IMR-90 (cell line): Measurements from ENCODE around the gene ACAA2. TPM values are rescaled to one million over a fixed set of nuclear protein-coding genes. Genes with fewer than 3 reads are reported as not detected.
"Not testable (repeated sequence)": the region's sequence is repeated elsewhere in the genome, so short reads cannot be mapped to it uniquely, and the experiment has no call there.

Experiments used
- ATAC-seq: fragments of 200-7000 bp; cut with Tn5 transposase; 2 replicates; pipeline ENCODE4 v1.9.1; 2020; ENCODE audit warnings: low read depth, mild to moderate bottlenecking, moderate library complexity
- BruUV-seq: library from RNA; stranded (reverse); fragments of 400-500 nt; replicated peaks from 2 replicates; lab custom pipeline; 2021; lab: Mats Ljungman, UMichigan
- CTCF ChIA-PET: fragments of 300-600 bp; formaldehyde crosslinking; extraction: SDS; loops from one replicate; lab custom pipeline; 2021; ENCODE audit warnings: antibody characterized with exemption; lab: Yijun Ruan, JAX
- POLR2A ChIA-PET: fragments of 300-600 bp; sonication (Branson Sonifier 250); formaldehyde crosslinking; loops from one replicate; lab custom pipeline; 2022; ENCODE audit warnings: antibody characterized with exemption; ENCODE audit not compliant: unreplicated experiment; lab: Charles Lee
- DNase-seq: peaks from one replicate; pipeline ENCODE4 v3.0.0; 2013
- H2AFZ ChIP-seq: replicated peaks from 2 replicates; pipeline ENCODE3; 2013; ENCODE audit warnings: low read length, mild to moderate bottlenecking; ENCODE audit not compliant: poor library complexity
- H2AK5ac ChIP-seq: 2 replicates; pipeline ENCODE4 v1.6.1; 2013; ENCODE audit warnings: low read depth, low read length, inconsistent platforms
- H2AK9ac ChIP-seq: replicated peaks from 2 replicates; pipeline ENCODE3; 2013; ENCODE audit warnings: mild to moderate bottlenecking, low read depth, low read length, moderate library complexity; ENCODE audit not compliant: poor library complexity
- H2BK120ac ChIP-seq: 2 replicates; pipeline ENCODE4 v1.6.1; 2013; ENCODE audit warnings: low read depth, low read length, inconsistent platforms
- H2BK15ac ChIP-seq: 3 replicates; pipeline ENCODE4 v1.6.1; 2013; ENCODE audit warnings: low read depth, low read length, inconsistent platforms
- H2BK20ac ChIP-seq: 2 replicates; pipeline ENCODE4 v1.6.1; 2013; ENCODE audit warnings: low read depth, mild to moderate bottlenecking, inconsistent platforms, low read length, moderate library complexity
- H2BK5ac ChIP-seq: 2 replicates; pipeline ENCODE4 v1.6.1; 2013; ENCODE audit warnings: mild to moderate bottlenecking, low read depth, low read length, inconsistent platforms; ENCODE audit not compliant: poor library complexity, severe bottlenecking
- H3K14ac ChIP-seq: replicated peaks from 2 replicates; pipeline ENCODE4 v1.6.1; 2013; ENCODE audit warnings: low read depth, low read length, inconsistent platforms
- H3K18ac ChIP-seq: 2 replicates; pipeline ENCODE4 v1.6.1; 2013; ENCODE audit warnings: low read depth, low read length, control low read depth
- H3K23ac ChIP-seq: 2 replicates; pipeline ENCODE4 v1.6.1; 2013; ENCODE audit warnings: low read depth, low read length, inconsistent platforms
- H3K27ac ChIP-seq: 2 replicates; pipeline ENCODE4 v1.5.1; 2013; ENCODE audit warnings: mild to moderate bottlenecking, control low read depth, low read length; ENCODE audit not compliant: insufficient read depth
- H3K27me3 ChIP-seq: 2 replicates; pipeline ENCODE4 v1.6.1; 2013; ENCODE audit warnings: low read length; ENCODE audit not compliant: control insufficient read depth, insufficient read depth
- H3K36me3 ChIP-seq: 2 replicates; pipeline ENCODE4 v1.6.1; 2013; ENCODE audit warnings: low read length, mixed read lengths; ENCODE audit not compliant: control insufficient read depth, insufficient read depth
- H3K4ac ChIP-seq: 2 replicates; pipeline ENCODE4 v1.6.1; 2013; ENCODE audit warnings: low read depth, low read length, inconsistent platforms
- H3K4me1 ChIP-seq: 2 replicates; pipeline ENCODE4 v1.6.1; 2013; ENCODE audit warnings: low read length, mixed read lengths; ENCODE audit not compliant: control insufficient read depth, insufficient read depth
- H3K4me2 ChIP-seq: 2 replicates; pipeline ENCODE4 v1.6.1; 2013; ENCODE audit warnings: low read depth, mild to moderate bottlenecking, control low read depth, low read length, moderate library complexity
- H3K4me3 ChIP-seq: 2 replicates; pipeline ENCODE4 v1.5.1; 2013; ENCODE audit warnings: low read depth, mild to moderate bottlenecking, control low read depth, low read length, moderate library complexity; ENCODE audit not compliant: insufficient read depth
- H3K56ac ChIP-seq: 2 replicates; pipeline ENCODE4 v1.6.1; 2013; ENCODE audit warnings: low read length, inconsistent platforms; ENCODE audit not compliant: insufficient read depth; ENCODE audit errors: extremely low read depth
- H3K79me1 ChIP-seq, 2 experiments: 2 replicates each; pipeline ENCODE4 v1.6.1; 2013; ENCODE audit warnings: low read length in 2 of 2, inconsistent platforms in 1 of 2, low read depth in 1 of 2
- H3K9ac ChIP-seq: 2 replicates; pipeline ENCODE4 v1.6.1; 2013; ENCODE audit warnings: low read depth, low read length, control low read depth
- H3K9me1 ChIP-seq: 2 replicates; pipeline ENCODE4 v1.6.1; 2013; ENCODE audit warnings: low read length, inconsistent platforms; ENCODE audit not compliant: insufficient read depth
- H3K9me3 ChIP-seq: 2 replicates; pipeline ENCODE4 v1.6.1; 2013; ENCODE audit warnings: low read length; ENCODE audit not compliant: control insufficient read depth, insufficient read depth
- H4K20me1 ChIP-seq: 2 replicates; pipeline ENCODE4 v1.6.1; 2013; ENCODE audit warnings: low read length, inconsistent platforms; ENCODE audit not compliant: insufficient read depth
- H4K5ac ChIP-seq: 2 replicates; pipeline ENCODE4 v1.6.1; 2013; ENCODE audit warnings: mild to moderate bottlenecking, low read depth, low read length, control low read depth
- H4K8ac ChIP-seq, 2 experiments: 2 replicates each; pipeline ENCODE4 v1.6.1; 2013; ENCODE audit warnings: low read depth in 2 of 2, low read length in 2 of 2, control low read depth in 1 of 2, inconsistent platforms in 1 of 2
- H4K91ac ChIP-seq: 2 replicates; pipeline ENCODE4 v1.6.1; 2013; ENCODE audit warnings: low read depth, low read length, inconsistent platforms; ENCODE audit not compliant: insufficient read depth
- WGBS, 2 experiments: methylation state at CpG; one replicate each; pipeline versions ENCODE4 v1.1.5 to v1.1.7; 2013; ENCODE audit warnings: missing lambda C conversion rate in 2 of 2; ENCODE audit not compliant: insufficient read length in 1 of 2; ENCODE audit errors: extremely low coverage in 2 of 2; 5-methylcytosine and 5-hydroxymethylcytosine counted together
- dilution Hi-C: fragments of 300-500 bp; cut with HindIII; formaldehyde crosslinking; loops from one replicate; pipeline ENCODE4 v1.14.3; 2018; ENCODE audit warnings: low sequenced_read_pairs; ENCODE audit not compliant: unreplicated experiment
- in situ Hi-C: fragments of 300-500 bp; cut with MboI; formaldehyde crosslinking; loops from 3 replicates; pipeline ENCODE4 v1.14.3; 2019; ENCODE audit warnings: low sequenced_read_pairs, inconsistent platforms, mixed read lengths
- intact Hi-C: fragments of 100-400 bp; cut with micrococcal nuclease; formaldehyde crosslinking; loops from 2 replicates; pipeline ENCODE4 v1.10.0; 2022
- polyA plus RNA-seq, 3 experiments: library from polyadenylated mRNA; depleted of rRNA; stranded (reverse); fragments of >200 nt; gene quantifications; 2 replicates each; pipeline ENCODE4 v1.2.3, GENCODE V29; 2012; ENCODE audit warnings: low replicate concordance in 1 of 3
- total RNA-seq: library from RNA; depleted of rRNA; stranded (reverse); fragments of >200 nt; gene quantifications from 2 replicates; pipeline ENCODE4 v1.2.3, GENCODE V29; 2012

Gene ACAA2
- total and polyA plus RNA-seq, 2 of the 4 experiments (the other 2 are of a cell fraction) = 24.4 to 61.5 TPM

DNA sequence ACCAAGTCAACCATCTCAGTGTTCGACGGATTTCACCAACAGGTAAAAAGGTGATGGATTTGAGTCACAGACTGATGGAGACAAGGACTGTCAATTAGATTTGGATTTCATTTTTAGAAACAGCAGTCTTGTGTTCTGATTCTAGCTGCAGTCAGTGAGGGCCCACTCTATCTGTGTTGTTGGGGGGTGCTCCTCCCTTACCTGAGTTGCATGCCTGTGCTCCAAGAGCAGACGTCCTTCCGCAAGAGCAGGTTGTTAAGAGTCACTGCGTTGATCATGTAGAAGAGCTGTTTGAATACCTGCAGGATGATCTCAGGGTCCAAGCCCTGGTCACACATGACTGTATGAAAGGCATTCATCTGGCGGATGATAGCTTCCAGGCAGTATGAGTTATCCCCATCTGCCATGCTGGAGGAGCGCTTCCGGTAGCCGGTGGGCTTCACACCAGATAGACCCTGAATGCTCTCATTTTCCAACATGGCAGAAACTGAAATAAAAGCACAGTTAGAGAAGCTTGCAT lies 24.0 kb upstream of the ACAA2 start:
- 100% methylated on average over 1 of the region's 9 CpGs; no CpG with 5 or more reads in 1 of the 2 experiments for WGBS, 2 experiments
- intact Hi-C loops, H3K9me3 ChIP-seq, H3K4me3 ChIP-seq, H2BK120ac ChIP-seq, H3K79me1 ChIP-seq, H3K14ac ChIP-seq, H2BK15ac ChIP-seq, H4K8ac ChIP-seq, H3K4me1 ChIP-seq, BruUV-seq, H3K27ac ChIP-seq, H3K4me2 ChIP-seq, POLR2A ChIA-PET, H3K9ac ChIP-seq, in situ Hi-C loops, H3K27me3 ChIP-seq, H3K36me3 ChIP-seq, DNase-seq, dilution Hi-C loops, H2AK9ac ChIP-seq, H4K91ac ChIP-seq, H3K23ac ChIP-seq, H4K5ac ChIP-seq, H3K4ac ChIP-seq, H3K18ac ChIP-seq, H2BK5ac ChIP-seq, CTCF ChIA-PET, H2AFZ ChIP-seq, ATAC-seq, H2BK20ac ChIP-seq, H3K56ac ChIP-seq, H4K20me1 ChIP-seq: not testable (repeated sequence)
- H3K9me1 ChIP-seq = peaks cover 10% of the 10 kb centered on the region; the same call in 1 of the 2 replicates
- H2AK5ac ChIP-seq = peak overlapping the region; percentile 54; the same call in 1 of the 2 replicates
